Stimulated activated CD4-positive, alpha-beta T cell treated with anti-CD3 and anti-CD28 coated beads, Interleukin-1b, Interleukin-23, amount 100 ng/mL, for 48 hours (primary cell): ENCODE data around the gene TBXAS1.
"Not testable (repeated sequence)": the region's sequence is repeated elsewhere in the genome, so short reads cannot be mapped to it uniquely, and the experiment has no call there.

Source experiments
- DNase-seq: peaks from one replicate; pipeline ENCODE4 v3.0.0-alpha.2; 2020

Gene TBXAS1

GRCh38 chr7:139828446-139828845, 618 bp upstream of the TBXAS1 start:
- DNase-seq: no peak

- no peak for DNase-seq
Measured at GRCh38 chr7:139829775-139830117, 682 bp downstream of the TBXAS1 start.

GRCh38 chr7:139830292-139830691, 1.2 kb downstream of the TBXAS1 start:
- DNase-seq: no peak

GRCh38 chr7:139830782-139831501, 1.9 kb downstream of the TBXAS1 start:
- no peak for DNase-seq

- DNase-seq: not testable (repeated sequence)
Measured at GRCh38 chr7:139835848-139836247, 6.8 kb downstream of the TBXAS1 start.

- DNase-seq: not testable (repeated sequence)
Measured at GRCh38 chr7:139837291-139837690, 8.2 kb downstream of the TBXAS1 start.

GRCh38 chr7:139838276-139838675, 9.2 kb downstream of the TBXAS1 start:
- no peak for DNase-seq

- DNase-seq: no peak
Measured at GRCh38 chr7:139838876-139839275, 9.8 kb downstream of the TBXAS1 start.

GRCh38 chr7:139840776-139841175, 11.7 kb downstream of the TBXAS1 start:
- DNase-seq: no peak

- DNase-seq: no peak
Measured at GRCh38 chr7:139842401-139843210, 13.5 kb downstream of the TBXAS1 start.

- DNase-seq: not testable (repeated sequence)
Measured at GRCh38 chr7:139843211-139843537, 14.1 kb downstream of the TBXAS1 start.

- DNase-seq: no peak
Measured at GRCh38 chr7:139844779-139845442, 15.8 kb downstream of the TBXAS1 start.

- DNase-seq: no peak
Measured at GRCh38 chr7:139845443-139845805, 16.4 kb downstream of the TBXAS1 start.

GRCh38 chr7:139846297-139846696, 17.2 kb downstream of the TBXAS1 start:
- no peak for DNase-seq

- no peak for DNase-seq
Measured at GRCh38 chr7:139848274-139848673, 19.2 kb downstream of the TBXAS1 start.

GRCh38 chr7:139850906-139851305, 21.8 kb downstream of the TBXAS1 start:
- no peak for DNase-seq

GRCh38 chr7:139851770-139852481, 22.9 kb downstream of the TBXAS1 start:
- no peak for DNase-seq

- DNase-seq: no peak
Measured at GRCh38 chr7:139852482-139852845, 23.4 kb downstream of the TBXAS1 start.

- DNase-seq: no peak
Measured at GRCh38 chr7:139853506-139854123, 24.6 kb downstream of the TBXAS1 start.

GRCh38 chr7:139854124-139854511, 25.1 kb downstream of the TBXAS1 start:
- DNase-seq: no peak

GRCh38 chr7:139854803-139855497, 25.9 kb downstream of the TBXAS1 start:
- no peak for DNase-seq

- no peak for DNase-seq
Measured at GRCh38 chr7:139855498-139856270, 26.6 kb downstream of the TBXAS1 start.
